Ascending aorta (tissue), 2 donors: ENCODE results near the gene HS3ST1. TPM values are rescaled to one million over a fixed set of nuclear protein-coding genes. Genes with fewer than 3 reads are reported as not detected.
A peak's percentile ranks its signal among the peaks of the same experiment; 100 is the strongest.

Source experiments
- DNase-seq, 2 donors: peaks; one replicate each; pipeline ENCODE4 v3.0.0-alpha.2; 2019; ENCODE audit warnings: low spot score in 2 of 2
- H3K27ac ChIP-seq, 2 donors: fragments of 200-600 bp; sonication (generic); one replicate each; pipeline ENCODE4 v1.5.1; 2016 to 2017; ENCODE audit warnings: mild to moderate bottlenecking in 1 of 2
- H3K27me3 ChIP-seq: fragments of 200-600 bp; sonication (generic); one replicate; pipeline ENCODE4 v1.5.1; 2017
- H3K36me3 ChIP-seq, 2 donors: fragments of 200-600 bp; sonication (generic); one replicate each; pipeline ENCODE4 v1.5.1; 2016
- H3K4me1 ChIP-seq, 2 donors: fragments of 200-600 bp; sonication (generic); one replicate each; pipeline ENCODE4 v1.5.1; 2016 to 2017; ENCODE audit warnings: mild to moderate bottlenecking in 1 of 2
- H3K4me3 ChIP-seq, 2 donors: fragments of 200-600 bp; sonication (generic); one replicate each; pipeline ENCODE4 v1.5.1; 2016 to 2017; ENCODE audit warnings: mild to moderate bottlenecking in 1 of 2
- H3K9me3 ChIP-seq, 2 donors: fragments of 200-600 bp; sonication (generic); one replicate each; pipeline ENCODE4 v1.5.1; 2016
- intact Hi-C: fragments of 100-400 bp; cut with DNase I; formaldehyde crosslinking; loops from one replicate; pipeline ENCODE4 v1.15.1; 2023
- total RNA-seq: library from RNA; depleted of rRNA; stranded (reverse); fragments of >200 nt; gene quantifications from one replicate; pipeline ENCODE4 v1.1.0, GENCODE V29; 2016
- TF ChIP-seq, protein P1 (sequence below), 3 experiments: fragments of 200-600 bp in 2 of 3; fragments of 450-650 bp in 1 of 3; sonication (generic) in 2 of 3; IDR thresholded peaks; one replicate each; pipeline ENCODE4 v1.5.1; 2016 to 2019; ENCODE audit warnings: antibody characterized with exemption in 3 of 3, mild to moderate bottlenecking in 1 of 3, moderate library complexity in 1 of 3

HS3ST1 gene
- total RNA-seq, 1 donor from 2014 or later, result 0.64 TPM

DNA sequence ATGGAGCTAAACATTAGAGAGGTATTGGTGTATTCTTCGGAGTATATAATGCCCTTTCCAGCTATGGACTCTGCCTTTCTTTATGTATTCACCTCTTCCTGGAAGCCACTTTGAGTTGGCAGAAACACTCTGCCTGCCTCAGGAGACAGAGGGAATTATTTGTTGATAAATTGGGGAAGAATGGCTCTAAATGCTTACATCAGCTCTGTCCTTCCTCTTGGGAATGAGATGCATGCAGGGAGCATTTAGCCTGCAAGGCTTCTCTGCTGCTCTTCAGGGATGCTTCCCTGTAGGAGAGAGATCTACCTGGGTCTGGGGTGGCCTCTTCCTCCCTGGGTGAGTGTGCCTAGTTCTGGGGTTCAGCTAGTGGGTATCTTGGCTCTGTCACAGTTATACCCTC lies 6.9 kb upstream of the HS3ST1 start:
- intact Hi-C loops, result no loop called here
- TF ChIP-seq, protein P1, sequence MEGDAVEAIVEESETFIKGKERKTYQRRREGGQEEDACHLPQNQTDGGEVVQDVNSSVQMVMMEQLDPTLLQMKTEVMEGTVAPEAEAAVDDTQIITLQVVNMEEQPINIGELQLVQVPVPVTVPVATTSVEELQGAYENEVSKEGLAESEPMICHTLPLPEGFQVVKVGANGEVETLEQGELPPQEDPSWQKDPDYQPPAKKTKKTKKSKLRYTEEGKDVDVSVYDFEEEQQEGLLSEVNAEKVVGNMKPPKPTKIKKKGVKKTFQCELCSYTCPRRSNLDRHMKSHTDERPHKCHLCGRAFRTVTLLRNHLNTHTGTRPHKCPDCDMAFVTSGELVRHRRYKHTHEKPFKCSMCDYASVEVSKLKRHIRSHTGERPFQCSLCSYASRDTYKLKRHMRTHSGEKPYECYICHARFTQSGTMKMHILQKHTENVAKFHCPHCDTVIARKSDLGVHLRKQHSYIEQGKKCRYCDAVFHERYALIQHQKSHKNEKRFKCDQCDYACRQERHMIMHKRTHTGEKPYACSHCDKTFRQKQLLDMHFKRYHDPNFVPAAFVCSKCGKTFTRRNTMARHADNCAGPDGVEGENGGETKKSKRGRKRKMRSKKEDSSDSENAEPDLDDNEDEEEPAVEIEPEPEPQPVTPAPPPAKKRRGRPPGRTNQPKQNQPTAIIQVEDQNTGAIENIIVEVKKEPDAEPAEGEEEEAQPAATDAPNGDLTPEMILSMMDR (IDR thresholded peaks at IDR 0.05), result no peak
- Histone ChIP-seq H3K27ac (no peak overlapping the region), H3K9me3 (no peaks in the 10 kb centered on the region), H3K36me3 (no peaks in the 10 kb centered on the region), H3K4me3 (no peak overlapping the region), H3K27me3 (no peaks in the 10 kb centered on the region), H3K4me1 (no peaks in the 10 kb centered on the region)
- no peak for DNase-seq

DNA sequence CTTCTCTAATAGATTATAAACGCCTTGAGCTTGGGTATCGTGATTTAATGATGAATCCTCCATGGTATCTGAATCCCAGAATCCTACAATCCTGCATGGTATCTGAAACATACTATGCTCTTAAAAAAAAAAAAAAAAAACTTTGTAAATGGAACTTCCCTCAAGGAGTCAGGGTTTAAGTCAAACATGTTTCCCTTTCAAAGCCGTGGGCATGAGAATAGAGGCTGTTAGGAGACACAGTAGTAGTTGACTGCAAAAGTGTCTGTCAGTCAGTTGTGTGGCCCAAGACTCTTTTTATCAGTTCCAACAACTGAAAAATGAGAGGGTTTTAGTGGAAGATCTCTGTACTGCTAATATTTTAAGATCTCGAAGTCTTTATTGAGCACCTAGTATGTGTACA lies 2.4 kb upstream of the HS3ST1 start:
- H3K4me3 ChIP-seq, result no peak overlapping the region
- H3K27ac ChIP-seq, result no peak overlapping the region
- DNase-seq, result no peak
- peaks cover 0 to 10% of the 10 kb centered on the region in 2 donors for H3K4me1 ChIP-seq
- TF ChIP-seq, protein P1 (IDR thresholded peaks at IDR 0.05), result no peak
- no peaks in the 10 kb centered on the region for H3K27me3 ChIP-seq
- intact Hi-C loops, result no loop called here
- no peaks in the 10 kb centered on the region for H3K9me3 ChIP-seq
- H3K36me3 ChIP-seq, result no peaks in the 10 kb centered on the region

DNA sequence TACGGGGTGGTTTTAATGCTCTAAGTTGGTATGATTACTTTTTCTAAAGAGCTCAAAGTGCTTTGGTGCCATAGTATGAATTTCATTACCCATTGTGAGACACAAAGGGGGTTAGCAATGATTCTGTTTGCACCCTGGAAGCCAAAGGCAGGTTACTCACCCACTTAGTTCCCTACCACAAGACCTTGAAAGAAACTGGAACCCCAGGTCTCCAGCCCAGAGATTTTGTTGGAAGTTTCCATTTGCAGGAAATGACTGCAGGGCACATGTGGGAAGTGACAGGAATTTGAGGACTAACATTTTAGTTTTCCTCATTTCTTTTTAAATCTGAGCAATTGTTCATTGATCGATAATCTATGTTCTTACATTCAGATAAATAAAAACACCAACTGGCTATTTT lies 1.8 kb upstream of the HS3ST1 start:
- TF ChIP-seq, protein P1 (IDR thresholded peaks at IDR 0.05), result no peak
- Histone ChIP-seq H3K36me3 (no peaks in the 10 kb centered on the region), H3K9me3 (no peaks in the 10 kb centered on the region), H3K27ac (no peak overlapping the region), H3K4me3 (no peak overlapping the region), H3K27me3 (no peaks in the 10 kb centered on the region), H3K4me1 (peaks cover 0 to 10% of the 10 kb centered on the region in 2 donors)
- intact Hi-C loops, result no loop called here
- no peak for DNase-seq

DNA sequence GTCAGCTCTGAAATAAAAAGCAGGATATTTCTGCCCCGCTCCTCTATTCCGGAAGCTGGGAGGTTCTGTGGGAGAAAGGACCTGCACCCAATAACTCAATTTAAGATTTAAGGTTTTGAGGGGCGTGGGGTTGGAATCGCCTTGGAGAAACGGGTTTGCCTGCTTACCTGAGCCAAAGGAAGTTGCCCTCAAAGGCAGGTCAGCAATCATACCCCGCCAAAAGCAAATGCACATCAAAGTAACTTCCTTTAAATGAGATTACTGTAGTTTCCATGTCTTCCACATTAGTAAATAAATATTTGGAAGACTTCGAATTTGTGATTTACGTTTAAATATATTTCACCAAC lies 978 bp upstream of the HS3ST1 start:
- intact Hi-C loops, result loop anchor here (5.0 kb wide), 1 partner anchor 847 kb away; no protein-coding TSS in a partner anchor
- peak overlapping the region; percentile 60 to 67 for H3K4me3 ChIP-seq
- no peaks in the 10 kb centered on the region for H3K36me3 ChIP-seq
- H3K4me1 ChIP-seq, result peaks cover 0 to 10% of the 10 kb centered on the region in 2 donors
- H3K27me3 ChIP-seq, result no peaks in the 10 kb centered on the region
- no peaks in the 10 kb centered on the region for H3K9me3 ChIP-seq
- H3K27ac ChIP-seq, result peak overlapping the region in 1 of 2 donors; percentile 49
- TF ChIP-seq, protein P1 (IDR thresholded peaks at IDR 0.05), result no peak
- no peak for DNase-seq

DNA sequence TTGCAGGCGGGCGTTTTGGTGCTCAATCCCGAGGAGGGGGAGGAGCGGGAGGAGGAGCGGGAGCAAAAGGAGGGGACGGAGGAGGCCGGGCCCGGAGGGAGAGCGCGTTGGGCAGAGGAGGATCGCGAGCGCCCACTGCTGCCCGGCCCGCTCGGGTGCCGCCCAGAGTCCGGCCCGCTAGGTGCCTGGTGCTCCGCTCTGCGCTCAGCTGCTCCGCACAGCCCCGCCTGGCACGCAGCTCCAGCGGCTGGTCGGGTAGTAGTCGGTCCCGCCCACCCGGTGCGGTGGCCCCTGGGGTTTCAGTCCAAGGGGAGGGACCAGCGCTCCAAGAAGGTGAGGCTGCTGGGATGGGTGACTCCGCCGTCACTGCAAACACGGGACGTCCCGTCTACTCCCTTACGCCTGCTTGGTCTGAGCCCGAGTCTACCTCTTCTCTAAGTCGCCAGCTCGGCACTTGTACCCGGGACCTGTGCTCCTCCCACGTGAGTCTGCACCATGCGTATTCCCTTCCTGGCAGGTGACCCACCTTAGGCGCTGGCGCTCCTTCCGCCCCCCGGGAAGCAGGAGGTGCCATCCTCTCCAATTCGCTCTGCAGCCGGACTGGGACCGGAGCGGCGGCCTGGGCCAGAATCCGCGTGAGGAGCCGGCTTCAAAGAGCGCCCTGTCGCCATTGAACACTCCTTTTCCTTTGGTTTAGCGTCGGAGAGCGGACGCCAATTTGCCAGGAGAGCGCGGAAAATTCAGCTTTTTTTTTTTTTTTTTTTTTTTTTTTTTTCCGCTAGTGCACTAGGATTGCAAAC lies 405 bp upstream of the HS3ST1 start:
- H3K27me3 ChIP-seq, result no peaks in the 10 kb centered on the region
- peaks cover 0 to 10% of the 10 kb centered on the region in 2 donors for H3K4me1 ChIP-seq
- H3K9me3 ChIP-seq, result no peaks in the 10 kb centered on the region
- peak; percentile 23 to 80 for DNase-seq
- H3K4me3 ChIP-seq, result peak overlapping the region; percentile 60 to 67
- intact Hi-C loops, result loop anchor here (5.0 kb wide), 1 partner anchor 847 kb away; no protein-coding TSS in a partner anchor
- H3K27ac ChIP-seq, result peak overlapping the region in 1 of 2 donors; percentile 49
- TF ChIP-seq, protein P1 (IDR thresholded peaks at IDR 0.05), result peak; percentile 36 to 64 (median 51)
- no peaks in the 10 kb centered on the region for H3K36me3 ChIP-seq
